HuH-7 (cell line): Measurements from ENCODE around the gene ALDH1B1.
"Not testable (repeated sequence)": the region's sequence is repeated elsewhere in the genome, so short reads cannot be mapped to it uniquely, and the experiment has no call there.

Experiments used
- DNase-seq: peaks from one replicate; pipeline ENCODE4 v3.0.0; 2011; ENCODE audit warnings: low spot score

ALDH1B1 gene

DNA sequence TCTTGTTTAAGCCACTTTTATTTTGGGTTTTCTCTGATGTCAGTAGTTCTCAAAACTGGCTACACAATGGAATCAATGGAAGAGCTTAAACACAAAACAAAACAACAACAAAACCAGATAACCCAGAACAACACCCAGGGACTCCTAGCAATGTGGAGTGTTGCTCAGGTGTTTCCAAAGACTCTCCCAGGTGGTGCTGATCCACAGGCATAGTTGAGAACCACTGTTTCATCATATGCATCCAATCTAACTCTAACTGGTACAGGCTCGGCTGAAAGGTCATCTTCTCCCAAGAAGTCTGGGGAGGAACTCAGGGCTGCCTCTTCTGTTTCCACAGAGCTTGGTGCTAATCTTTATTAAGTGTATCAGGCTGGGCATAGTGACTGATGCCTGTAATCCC is 5.4 kb upstream of the ALDH1B1 start:
- DNase-seq = no peak

GRCh38 chr9:38387751-38388150 is 4.8 kb upstream of the ALDH1B1 start:
- DNase-seq = no peak

DNA sequence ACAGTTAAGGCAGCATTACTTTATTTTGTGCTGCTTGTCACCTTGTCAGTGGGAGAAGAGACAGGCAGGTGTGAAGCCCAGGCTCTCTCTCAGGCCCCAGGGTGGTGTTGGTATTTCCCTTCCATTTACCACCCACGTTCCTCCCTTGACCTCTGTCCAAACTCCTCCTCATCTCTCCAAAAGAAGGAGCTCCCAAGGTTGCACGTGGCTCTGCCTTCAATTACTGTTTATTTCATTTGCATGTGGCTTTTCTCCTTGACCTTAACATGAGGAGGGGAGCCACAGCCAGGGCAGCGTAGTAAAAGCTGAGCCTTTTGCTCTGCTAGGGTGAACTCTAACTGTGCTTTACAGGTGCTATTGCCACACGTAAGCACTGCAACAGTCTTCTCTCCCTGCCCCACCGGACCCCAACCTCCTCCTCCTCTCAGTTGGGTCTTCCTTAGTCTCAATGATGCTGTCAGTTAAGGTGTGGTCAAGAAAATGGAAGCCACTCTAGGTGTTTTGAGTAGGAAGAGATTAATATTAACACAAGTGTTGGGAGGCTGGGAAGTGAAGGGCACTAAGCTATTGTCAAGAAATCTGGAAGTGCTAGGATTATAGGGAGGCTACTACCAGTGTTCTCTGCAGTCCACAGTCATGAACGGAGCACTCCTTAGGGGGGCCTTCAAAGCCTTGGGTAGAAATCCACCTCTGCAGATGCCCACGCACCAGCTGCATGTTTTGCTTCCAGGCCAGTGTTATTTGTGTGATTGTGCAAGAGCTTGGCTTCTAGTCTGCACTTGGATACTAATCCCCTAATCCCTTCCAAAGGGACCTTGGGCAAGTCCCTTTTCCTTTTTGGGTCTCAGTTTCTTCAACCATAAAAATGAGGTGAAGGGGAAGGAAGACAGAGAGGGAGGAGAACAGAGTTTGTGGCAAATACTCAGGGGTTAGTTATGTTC is 3.9 kb upstream of the ALDH1B1 start:
- DNase-seq = no peak

- DNase-seq = no peak
Observed at GRCh38 chr9:38389313-38389712, 3.2 kb upstream of the ALDH1B1 start.

DNA sequence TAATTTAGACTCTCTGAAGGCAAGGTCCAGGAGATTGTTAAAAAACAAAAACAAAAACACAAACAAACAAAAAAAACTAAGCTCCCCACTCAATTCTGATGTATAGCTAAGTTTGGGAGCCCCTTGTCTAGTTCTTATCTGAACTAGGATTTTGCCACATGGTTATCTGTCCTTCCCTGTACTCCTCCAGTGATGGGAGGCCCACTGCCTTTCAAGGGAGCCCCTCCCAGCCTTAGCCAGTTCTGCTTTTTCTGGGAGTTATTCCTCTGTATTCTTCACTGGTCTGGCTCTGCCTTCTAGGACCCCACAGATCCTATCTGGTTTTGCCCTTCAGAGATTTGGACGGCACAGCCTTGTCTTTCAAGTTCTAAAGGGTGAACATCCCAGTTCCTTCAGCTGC is 2.1 kb upstream of the ALDH1B1 start:
- DNase-seq = no peak

GRCh38 chr9:38390851-38391250 is 1.7 kb upstream of the ALDH1B1 start:
- DNase-seq = no peak

DNA sequence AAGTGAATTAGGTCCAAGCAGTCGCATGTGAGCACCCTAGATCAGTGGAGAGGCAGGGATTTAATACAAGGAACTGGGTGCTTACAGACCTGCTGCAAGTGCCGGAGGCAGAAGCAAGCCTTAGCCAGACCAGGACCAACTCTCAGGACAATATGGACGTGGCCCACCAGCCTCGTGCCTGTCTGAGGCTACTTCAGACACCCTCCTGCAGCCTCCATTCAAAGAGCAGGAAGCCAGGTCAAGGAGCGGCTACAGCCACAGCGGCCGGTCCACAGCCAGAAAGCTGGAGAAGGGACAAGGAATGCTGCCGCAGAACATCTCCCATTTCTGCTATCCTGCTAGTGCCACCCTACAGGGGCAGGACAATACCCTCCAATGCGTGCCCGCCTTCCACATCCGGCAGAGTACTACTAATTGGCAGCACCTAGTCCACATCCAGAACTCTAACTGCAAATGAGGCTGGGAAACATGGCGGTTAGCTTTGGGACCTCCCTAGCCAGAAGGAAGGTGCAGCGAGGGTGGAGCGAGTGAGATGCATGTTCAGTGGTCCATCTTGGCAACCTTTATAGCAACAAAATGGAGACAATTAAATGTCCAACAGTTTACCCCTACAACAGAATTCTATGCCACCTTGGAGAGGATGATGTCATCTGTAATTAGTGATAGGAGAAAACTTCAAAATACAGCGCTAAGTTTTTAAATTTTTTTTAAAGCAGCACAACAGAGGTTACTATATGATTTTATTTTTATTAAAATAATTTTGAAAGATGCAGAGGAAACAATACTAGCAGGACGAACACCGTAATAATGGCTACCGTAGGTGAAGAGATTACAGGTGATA is 1.0 kb upstream of the ALDH1B1 start:
- no peak for DNase-seq

DNA sequence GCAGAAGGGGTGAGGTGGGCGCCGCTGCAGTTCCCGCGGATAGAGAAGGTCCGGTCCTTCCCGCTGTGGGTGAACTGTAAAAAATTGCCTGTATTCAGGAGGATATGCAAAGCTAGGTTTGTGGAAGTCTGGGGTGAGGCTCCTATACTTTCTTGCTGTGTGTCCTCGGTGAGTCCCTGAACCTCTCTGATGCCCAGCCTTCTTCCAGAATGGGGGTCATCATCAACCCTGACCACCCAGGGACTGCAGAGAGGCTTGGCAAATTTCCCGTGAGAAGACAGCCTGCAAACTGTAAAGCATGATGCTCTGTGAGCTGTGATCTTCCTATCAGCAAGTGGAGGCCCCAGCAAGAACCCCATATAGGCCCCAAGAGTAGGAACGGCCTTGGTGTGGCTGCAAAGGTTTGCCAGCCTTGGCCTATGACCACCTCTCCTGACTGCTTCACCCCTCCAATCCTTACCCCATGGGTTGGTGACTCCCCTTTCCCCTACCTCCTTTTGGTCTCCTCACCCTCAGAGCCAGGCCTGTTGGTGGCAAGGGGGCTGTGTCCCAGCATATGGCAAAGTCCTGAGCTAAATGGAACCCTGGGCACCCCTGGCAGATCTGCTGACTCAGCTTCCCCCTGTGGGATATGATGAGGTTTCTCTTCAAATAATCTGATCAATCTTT is 760 bp downstream of the ALDH1B1 start:
- DNase-seq = no peak

DNA sequence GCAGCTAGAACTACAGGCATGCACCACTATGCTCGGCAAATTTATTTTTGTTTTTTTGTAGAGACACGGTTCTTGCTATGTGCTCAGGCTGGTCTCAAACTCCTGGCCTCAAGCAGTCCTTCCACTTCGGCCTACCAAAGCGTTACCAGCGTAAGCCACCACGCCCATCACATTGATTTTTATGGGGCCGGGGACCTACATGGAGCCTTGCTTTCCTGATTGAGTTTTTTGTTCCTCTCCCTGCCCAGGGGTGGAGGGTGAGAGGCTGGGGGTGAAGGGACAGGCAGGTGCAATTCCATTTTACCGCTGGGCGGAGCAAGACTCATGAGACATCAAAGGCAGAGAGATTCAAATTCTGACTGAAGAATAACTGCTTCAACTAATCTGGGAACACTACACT is 1.9 kb downstream of the ALDH1B1 start:
- no peak for DNase-seq

DNA sequence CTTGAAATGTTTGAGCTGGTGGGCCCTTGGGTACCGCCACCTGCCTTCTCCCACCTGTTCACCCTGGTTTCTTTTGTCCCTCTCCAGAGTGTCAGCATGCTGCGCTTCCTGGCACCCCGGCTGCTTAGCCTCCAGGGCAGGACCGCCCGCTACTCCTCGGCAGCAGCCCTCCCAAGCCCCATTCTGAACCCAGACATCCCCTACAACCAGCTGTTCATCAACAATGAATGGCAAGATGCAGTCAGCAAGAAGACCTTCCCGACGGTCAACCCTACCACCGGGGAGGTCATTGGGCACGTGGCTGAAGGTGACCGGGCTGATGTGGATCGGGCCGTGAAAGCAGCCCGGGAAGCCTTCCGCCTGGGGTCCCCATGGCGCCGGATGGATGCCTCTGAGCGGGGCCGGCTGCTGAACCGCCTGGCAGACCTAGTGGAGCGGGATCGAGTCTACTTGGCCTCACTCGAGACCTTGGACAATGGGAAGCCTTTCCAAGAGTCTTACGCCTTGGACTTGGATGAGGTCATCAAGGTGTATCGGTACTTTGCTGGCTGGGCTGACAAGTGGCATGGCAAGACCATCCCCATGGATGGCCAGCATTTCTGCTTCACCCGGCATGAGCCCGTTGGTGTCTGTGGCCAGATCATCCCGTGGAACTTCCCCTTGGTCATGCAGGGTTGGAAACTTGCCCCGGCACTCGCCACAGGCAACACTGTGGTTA is 3.3 kb downstream of the ALDH1B1 start:
- no peak for DNase-seq

GRCh38 chr9:38396371-38396671 is 3.8 kb downstream of the ALDH1B1 start:
- DNase-seq = no peak

- DNase-seq = not testable (repeated sequence)
Observed at GRCh38 chr9:38399191-38399590, 6.7 kb downstream of the ALDH1B1 start.

DNA sequence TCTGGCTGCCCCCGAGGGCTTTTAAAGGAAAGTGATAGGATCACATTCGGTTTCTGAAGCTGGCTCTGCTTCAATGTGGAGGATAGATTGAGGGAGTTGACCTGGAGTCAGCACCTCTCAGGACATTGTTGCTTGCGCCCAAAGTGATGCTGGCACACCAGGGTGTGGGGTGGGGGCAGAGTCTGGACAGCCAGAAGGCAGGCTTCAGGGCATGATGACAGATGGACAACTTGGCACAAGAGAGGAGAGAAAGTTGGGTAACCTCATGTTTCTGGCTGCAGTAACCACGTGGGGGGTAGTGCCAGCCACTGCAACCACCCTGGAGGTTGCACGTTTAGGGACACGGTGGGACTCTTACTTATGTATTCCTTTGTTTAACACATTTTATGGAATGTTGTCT is 9.5 kb downstream of the ALDH1B1 start:
- DNase-seq = no peak

DNA sequence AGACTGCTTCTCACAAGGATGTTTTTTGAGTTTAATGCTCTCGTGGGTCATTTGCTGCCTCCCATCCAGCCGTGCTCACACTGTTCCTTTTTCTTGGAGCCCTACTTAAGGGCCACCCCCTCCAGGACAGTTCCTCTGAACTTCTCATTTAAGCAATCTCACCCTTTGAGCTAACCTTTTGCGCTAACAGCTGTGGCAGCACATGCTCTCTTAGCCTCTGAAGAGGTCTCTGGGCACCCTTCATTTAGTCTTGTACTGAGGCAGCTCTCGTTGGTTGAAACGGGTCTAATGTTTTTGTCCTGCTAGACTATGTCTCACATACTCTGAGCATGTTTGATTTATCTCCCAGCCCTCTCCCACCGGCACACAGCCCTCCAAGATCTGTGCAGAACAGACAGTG is 11.8 kb downstream of the ALDH1B1 start:
- DNase-seq = no peak

DNA sequence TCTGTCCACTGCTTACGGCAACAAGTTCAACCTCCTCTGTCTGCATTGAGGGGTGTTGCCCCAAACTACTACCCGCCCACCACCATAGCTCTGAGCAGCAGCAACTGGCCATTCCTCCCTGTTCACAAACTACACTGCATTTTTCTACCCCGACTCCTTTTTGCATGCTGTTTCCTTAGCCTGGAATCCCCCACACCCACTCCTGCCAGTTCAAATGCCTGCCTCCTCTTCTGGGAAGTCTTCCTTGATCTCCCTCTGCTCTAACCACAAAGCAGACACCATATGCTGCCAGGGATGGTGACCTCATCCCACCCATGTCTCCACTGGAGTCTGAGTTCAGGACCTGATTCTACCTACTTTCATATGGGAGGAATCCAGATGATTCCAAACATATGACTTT is 13.3 kb downstream of the ALDH1B1 start:
- no peak for DNase-seq

DNA sequence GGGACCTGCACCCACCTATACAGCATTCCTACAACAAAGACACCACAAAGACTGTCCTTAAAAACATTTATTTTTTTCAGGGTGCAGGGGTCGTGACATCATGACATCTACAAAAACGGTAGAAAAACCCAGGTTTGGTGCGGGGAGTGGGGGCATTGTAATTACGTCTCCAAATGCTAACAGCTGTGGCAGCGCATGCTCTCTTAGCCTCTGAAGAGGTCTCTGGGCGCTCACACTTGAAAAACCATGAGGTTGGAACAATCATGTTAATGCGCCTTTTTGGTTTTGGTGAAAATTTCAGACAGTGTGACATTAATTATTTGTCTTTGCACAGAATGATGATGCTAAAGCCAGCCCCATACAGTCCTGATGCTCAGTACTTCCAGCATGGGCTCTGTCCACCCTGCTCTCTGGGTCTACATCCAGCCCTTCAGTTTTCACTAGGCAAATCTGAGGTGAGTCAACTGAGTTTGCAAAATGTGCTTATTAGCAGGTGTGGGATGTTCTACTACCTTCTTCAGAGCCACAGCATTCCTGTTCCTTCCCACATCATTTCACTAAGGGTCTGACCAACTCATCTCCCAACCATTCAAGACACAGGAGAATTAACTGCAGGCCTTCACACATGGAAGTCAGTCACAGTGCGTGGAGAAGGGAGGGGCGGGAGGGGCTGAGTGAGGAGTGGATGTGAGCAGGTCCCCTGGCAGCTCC is 14.1 kb downstream of the ALDH1B1 start:
- DNase-seq = no peak

DNA sequence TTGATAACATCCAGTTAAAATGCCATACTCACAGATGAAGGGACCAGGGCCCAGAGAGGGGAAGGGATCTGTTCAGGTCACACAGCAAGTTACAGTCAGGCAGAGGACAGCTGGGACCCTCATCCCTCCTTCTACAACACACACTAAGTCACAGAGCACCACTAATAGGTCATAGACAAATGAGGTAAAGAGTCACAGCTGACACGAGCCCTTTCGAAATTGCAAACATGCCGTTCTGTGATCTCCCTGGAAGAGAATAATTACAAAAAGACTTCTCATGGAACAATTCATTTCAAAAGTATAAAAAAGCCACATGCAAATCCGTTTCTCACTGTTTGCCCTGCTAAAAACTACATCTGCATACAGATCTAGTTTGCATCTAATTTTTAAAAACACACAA is 16.2 kb downstream of the ALDH1B1 start:
- no peak for DNase-seq

GRCh38 chr9:38412751-38413150 is 20.2 kb downstream of the ALDH1B1 start:
- no peak for DNase-seq

GRCh38 chr9:38413283-38413682 is 20.8 kb downstream of the ALDH1B1 start:
- no peak for DNase-seq

DNA sequence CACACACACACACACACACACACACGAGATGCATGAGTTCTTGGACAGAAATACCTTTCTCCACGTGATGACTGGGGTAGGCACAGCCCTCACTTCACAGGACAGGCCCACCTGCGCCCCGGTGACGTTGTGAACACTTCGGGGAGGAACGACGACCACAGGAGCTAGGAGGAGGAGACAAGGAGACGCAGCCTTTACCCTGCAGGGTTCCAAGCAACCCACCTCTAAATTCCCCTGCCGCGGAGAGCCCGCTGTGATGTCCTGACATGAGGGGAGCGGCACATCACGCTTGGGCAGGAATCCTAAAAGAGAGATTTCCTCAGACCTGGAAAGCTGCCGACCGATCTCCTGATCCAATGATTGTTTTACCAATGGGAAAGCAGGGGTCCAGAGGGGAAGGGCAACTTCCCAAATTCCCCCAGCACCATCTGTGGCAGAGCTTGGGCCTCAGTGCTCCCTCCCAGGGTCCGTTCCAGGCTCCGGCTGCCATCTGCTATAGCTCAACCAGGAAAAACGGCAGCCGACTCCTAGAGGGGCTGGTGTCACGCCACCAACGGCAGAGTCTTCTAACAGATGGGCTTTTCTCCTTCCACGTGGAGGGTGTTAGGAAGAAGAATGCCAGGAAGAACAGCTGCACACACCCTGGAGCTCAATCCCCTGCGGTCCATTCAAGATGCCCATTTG is 21.7 kb downstream of the ALDH1B1 start:
- no peak for DNase-seq

DNA sequence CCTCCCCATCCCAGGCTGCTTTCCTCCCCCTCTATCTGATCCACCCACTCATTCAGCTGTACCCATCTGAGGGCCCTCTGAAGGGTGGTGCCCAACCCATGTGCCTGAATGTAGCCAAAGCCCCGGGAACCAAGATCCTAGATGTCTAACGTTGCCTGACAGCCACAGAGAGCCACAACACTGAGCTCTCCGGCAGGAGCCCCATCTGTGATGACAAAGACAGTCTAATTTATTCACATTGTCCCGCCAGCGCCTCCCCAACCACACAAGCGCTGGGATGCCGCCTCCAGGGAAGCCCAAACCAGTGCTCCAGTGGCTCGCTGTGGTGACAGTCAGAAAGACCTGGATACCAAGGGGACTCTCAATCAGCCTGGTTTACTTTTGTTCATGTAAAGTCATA is 23.4 kb downstream of the ALDH1B1 start:
- DNase-seq = no peak
